ENCODE results near the gene SBNO2.

DNA sequence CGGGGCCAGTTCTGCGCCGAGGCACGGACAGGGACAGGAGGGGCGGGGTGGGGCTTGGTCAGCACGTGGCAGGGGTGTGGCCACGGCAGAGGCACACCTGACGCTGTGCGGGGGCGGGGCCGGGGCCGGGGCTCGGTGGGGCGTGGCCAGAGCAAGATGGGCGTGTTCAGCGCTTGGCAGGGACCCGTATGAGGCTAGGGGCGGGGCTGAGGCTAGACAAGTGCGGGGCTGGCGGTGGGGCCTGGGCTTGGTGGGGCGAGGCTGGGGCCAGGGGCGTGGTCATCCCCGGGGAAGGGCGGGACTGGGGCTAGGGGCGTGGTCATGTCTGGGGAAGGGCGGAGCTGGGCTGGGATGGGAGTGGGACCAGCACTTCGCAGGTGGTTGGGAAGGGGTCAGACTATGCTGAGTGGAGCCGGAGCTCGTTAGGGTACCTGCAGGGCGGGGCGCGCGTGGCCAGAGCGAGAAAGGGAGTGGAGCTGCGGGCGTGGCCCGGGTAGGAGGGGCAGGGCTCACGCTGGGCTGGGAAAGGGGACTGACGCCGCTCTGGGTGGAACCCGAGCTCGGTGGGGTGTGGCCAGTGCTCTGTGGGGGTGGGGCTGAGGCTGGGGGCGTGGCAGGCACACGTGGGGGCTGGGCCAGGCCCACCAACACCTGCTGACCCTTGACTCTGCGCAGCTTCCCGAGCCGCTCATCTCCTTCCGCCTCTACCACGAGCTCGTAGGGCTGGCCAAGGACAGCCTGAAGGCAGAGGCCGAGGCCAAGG, 91.7 kb downstream of the SBNO2 start:
- TF ChIP-seq, protein P1, sequence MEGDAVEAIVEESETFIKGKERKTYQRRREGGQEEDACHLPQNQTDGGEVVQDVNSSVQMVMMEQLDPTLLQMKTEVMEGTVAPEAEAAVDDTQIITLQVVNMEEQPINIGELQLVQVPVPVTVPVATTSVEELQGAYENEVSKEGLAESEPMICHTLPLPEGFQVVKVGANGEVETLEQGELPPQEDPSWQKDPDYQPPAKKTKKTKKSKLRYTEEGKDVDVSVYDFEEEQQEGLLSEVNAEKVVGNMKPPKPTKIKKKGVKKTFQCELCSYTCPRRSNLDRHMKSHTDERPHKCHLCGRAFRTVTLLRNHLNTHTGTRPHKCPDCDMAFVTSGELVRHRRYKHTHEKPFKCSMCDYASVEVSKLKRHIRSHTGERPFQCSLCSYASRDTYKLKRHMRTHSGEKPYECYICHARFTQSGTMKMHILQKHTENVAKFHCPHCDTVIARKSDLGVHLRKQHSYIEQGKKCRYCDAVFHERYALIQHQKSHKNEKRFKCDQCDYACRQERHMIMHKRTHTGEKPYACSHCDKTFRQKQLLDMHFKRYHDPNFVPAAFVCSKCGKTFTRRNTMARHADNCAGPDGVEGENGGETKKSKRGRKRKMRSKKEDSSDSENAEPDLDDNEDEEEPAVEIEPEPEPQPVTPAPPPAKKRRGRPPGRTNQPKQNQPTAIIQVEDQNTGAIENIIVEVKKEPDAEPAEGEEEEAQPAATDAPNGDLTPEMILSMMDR (IDR thresholded peaks at IDR 0.05): no peak
- peak in 1 of 2 donors; percentile 69 for TF ChIP-seq POLR2A (IDR thresholded peaks at IDR 0.05)

Data from Peyer's patch (tissue), 4 donors.